ENCODE data around the gene ATP10A.

Gene ATP10A

DNA sequence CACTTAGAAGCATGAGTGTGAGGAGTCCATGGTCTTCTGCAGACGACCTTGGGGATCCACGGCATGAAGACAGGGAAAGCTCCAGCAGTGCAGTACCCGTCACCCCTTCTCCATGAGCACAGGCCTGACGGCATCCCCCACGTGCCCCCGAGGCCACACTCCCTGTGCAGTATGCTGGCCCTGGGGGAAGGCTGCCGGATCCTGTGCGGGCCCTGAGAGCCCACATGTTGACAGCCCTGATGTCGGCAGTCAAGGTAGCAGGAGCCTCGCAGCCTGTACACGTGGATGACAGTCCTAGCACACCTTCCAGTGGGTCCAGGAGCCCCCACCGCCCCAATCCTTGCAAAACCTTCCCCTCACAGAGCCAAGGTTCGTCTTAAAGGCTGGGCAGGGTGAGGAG lies 195.3 kb downstream of the ATP10A start:
- no peak for TF ChIP-seq CTCF (conservative IDR thresholded peaks at IDR 0.05; ENCODE audit: low read length)
- H3K4me3 ChIP-seq (ENCODE audit: low read length), result no peak overlapping the region

GRCh38 chr15:25665913-25666312 lies 197.2 kb downstream of the ATP10A start:
- H3K4me3 ChIP-seq (ENCODE audit: low read length), result no peak overlapping the region
- no peak for TF ChIP-seq CTCF (conservative IDR thresholded peaks at IDR 0.05; ENCODE audit: low read length)
- no peak for DNase-seq (ENCODE audit: low read depth)

More for the DNA sequence above, 195.3 kb downstream of the ATP10A start:
- no peak for DNase-seq (ENCODE audit: low read depth)

- TF ChIP-seq CTCF (conservative IDR thresholded peaks at IDR 0.05; ENCODE audit: low read length), result no peak
- H3K4me3 ChIP-seq (ENCODE audit: low read length), result no peak overlapping the region
- DNase-seq (ENCODE audit: low read depth), result peak; percentile 22
Measured at GRCh38 chr15:25664761-25665160, 198.4 kb downstream of the ATP10A start.

- H3K4me3 ChIP-seq (ENCODE audit: low read length), result no peak overlapping the region
- DNase-seq (ENCODE audit: low read depth), result no peak
- no peak for TF ChIP-seq CTCF (conservative IDR thresholded peaks at IDR 0.05; ENCODE audit: low read length)
Measured at GRCh38 chr15:25663515-25663914, 199.6 kb downstream of the ATP10A start.

GRCh38 chr15:25661898-25662297 lies 201.2 kb downstream of the ATP10A start:
- DNase-seq (ENCODE audit: low read depth), result no peak
- H3K4me3 ChIP-seq (ENCODE audit: low read length), result no peak overlapping the region
- TF ChIP-seq CTCF (conservative IDR thresholded peaks at IDR 0.05; ENCODE audit: low read length), result peak; percentile 13; the same call in 1 of the 2 replicates

GRCh38 chr15:25659251-25659650 lies 203.9 kb downstream of the ATP10A start:
- H3K4me3 ChIP-seq (ENCODE audit: low read length), result no peak overlapping the region
- TF ChIP-seq CTCF (conservative IDR thresholded peaks at IDR 0.05; ENCODE audit: low read length), result no peak
- DNase-seq (ENCODE audit: low read depth), result no peak

GRCh38 chr15:25658560-25658959 lies 204.6 kb downstream of the ATP10A start:
- no peak for DNase-seq (ENCODE audit: low read depth)
- H3K4me3 ChIP-seq (ENCODE audit: low read length), result no peak overlapping the region
- no peak for TF ChIP-seq CTCF (conservative IDR thresholded peaks at IDR 0.05; ENCODE audit: low read length)

Measured in AG10803 (cell line).